DMS 273 (cell line): ENCODE measurements around the gene ZNF697.
"Not testable (repeated sequence)": the region's sequence is repeated elsewhere in the genome, so short reads cannot be mapped to it uniquely, and the experiment has no call there.

ENCODE experiments used
- DNase-seq: peaks from one replicate; lab custom pipeline; 2025; ENCODE audit not compliant: unreplicated experiment; lab: John Stamatoyannopoulos, UW

ZNF697 gene

GRCh38 chr1:119603695-119604094, 44.4 kb downstream of the ZNF697 start:
- no peak for DNase-seq

- DNase-seq, result not testable (repeated sequence)
Measured at GRCh38 chr1:119603241-119603640, 44.8 kb downstream of the ZNF697 start.

DNA sequence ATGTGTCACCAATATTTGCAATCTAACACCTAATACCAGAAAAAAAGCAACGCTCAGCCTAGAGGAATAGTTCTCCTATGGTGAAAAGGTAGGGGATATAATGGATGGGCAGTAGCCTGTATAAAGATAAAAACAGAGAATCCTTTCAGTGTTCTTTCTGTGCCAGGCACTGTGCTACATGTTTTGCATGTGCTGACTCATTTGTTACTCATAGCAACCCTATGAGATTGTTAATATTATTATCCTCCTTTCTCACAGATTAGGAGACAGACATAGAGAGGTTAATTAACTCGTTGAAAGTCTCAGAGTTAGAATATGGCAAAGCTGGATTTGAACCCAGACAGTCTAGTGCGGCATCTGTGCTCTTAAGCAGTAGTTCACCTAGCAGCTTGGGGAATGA, 45.3 kb downstream of the ZNF697 start:
- not testable (repeated sequence) for DNase-seq

DNA sequence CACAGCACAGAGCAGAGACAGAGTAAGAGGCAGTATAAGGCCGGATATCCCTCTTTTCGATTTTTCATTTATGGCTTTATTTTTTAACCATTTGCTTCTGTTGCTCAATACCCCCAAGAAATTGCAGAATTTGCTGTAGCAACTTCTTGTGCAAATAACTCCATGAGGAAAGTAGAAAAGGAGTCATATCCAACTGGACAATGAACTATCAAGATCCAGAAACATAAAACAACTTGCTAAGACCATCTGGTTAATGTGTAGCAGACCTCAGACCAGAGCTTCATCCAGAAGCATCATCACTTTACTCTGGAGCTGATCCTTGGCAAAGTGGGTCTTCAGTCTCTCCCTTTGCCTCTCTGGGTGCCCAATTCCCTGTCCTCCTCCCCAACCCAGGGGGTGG, 45.9 kb downstream of the ZNF697 start:
- DNase-seq, result no peak

DNA sequence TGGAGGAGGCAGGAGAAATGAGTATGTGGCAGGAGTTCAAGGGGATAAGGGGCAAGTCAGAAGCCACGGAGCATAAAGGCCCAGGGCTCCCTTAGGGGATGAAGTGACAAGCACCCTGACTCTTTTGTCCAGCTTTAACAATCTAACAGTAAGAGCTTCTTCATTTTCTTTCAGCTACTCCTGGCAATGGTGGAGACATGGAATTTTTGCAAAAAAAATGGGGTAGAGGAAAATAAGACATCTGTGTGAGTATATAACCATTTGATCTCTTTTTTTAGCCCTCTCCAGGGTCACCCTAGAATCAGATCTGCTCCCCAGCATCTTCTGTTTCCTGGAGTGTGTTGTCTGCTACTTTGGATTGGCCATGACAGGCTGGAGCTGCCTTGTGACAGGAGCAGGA, 47.1 kb downstream of the ZNF697 start:
- no peak for DNase-seq

GRCh38 chr1:119600561-119600960, 47.5 kb downstream of the ZNF697 start:
- no peak for DNase-seq

- DNase-seq, result no peak
Measured at GRCh38 chr1:119595606-119596005, 52.5 kb downstream of the ZNF697 start.

- no peak for DNase-seq
Measured at GRCh38 chr1:119595168-119595567, 52.9 kb downstream of the ZNF697 start.

GRCh38 chr1:119594376-119594775, 53.7 kb downstream of the ZNF697 start:
- DNase-seq, result no peak

- DNase-seq, result no peak
Measured at GRCh38 chr1:119593805-119594204, 54.3 kb downstream of the ZNF697 start.

GRCh38 chr1:119590393-119590792, 57.7 kb downstream of the ZNF697 start:
- no peak for DNase-seq

GRCh38 chr1:119588621-119589020, 59.4 kb downstream of the ZNF697 start:
- DNase-seq, result no peak

DNA sequence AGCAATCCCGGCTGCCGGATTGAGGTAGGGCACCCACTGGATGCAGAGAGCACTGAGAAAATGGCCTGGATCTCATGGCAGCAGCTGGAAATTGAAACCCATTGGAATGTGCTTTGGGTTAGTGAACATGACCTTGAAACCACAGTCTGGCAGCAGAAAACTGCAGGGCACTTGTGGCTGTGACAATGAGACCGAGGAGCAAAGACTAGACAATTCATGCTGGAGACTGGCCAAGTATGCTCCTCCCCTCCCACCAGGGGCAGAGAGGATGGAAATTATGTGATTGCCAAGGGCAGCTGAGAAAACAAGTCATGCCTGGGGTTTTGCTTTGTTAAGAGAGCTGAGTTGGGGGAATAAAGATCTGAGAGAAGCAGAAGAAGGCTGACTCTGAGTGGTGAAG, 60.7 kb downstream of the ZNF697 start:
- no peak for DNase-seq

DNA sequence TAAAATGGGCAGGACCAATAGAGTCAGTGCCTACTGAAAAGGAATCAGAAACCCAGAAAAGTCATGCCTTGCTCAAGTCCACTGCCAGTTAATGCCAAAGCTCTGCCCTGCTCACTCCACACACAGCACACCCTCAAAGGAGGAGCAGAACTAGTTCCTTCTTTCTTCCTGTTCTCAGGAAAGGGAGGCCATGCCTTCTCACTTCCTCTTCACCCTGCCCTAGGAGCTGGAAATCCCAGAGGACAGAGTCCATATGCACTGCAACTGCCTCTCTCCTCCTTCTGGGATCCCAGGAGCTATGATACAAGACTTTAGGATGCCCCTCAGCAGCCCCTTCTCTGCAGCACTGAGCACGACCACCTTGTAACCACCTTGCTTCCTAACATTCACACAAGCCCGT, 62.3 kb downstream of the ZNF697 start:
- DNase-seq, result not testable (repeated sequence)

DNA sequence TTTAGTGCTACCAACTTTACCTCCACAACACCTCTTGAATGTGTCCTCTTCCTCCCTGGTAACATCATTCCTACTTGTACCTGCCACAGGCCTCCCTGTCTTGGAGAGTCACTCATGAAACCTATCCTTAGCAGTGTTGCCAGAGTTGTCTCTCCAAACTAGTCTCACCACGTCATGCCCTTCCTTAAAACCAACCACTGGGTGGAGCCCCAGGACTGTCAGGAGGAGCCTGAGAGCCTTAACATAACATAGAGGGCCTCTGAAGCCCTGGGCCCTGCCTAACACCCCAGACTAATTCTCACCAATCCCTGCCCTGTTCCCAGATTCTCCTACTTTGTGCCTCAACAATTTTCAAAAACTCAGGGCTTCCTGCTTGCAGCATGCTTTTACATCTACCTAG, 65.3 kb downstream of the ZNF697 start:
- peak; percentile 75 for DNase-seq

GRCh38 chr1:119581076-119581475, 67.0 kb downstream of the ZNF697 start:
- DNase-seq, result not testable (repeated sequence)

- DNase-seq, result no peak
Measured at GRCh38 chr1:119573886-119574285, 74.2 kb downstream of the ZNF697 start.

DNA sequence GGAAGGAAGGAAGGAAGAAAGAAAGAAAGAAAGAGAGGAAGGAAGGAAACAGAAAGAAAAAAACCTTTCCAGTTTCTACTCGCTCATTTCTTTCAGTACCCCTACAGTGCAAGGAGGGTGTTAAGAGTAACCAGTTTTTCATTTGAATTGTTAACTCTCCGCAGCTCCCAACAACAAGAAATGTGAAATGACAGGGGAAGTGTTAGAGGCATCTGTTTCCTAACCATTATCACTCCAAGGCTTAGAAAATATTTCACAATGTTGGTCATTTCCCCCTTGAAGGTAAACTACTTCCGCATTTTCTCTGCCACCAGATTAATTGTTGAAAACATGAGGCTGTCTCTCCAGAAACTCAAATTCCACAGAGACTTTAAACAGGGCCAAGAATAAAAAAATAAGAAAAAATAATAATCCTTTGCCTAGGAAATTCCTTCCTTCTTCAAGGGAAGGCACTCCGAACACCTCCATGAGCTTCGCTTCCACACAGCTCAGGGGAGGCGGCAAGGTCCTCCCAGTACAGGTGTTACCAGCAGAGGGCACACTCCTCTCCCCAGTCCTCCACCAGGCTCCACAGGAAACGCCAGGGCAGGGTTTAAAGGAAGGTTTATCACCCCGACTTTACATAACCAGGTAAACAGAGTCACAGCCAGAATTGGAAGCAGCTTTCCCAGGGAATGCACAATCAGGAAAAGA, 78.0 kb downstream of the ZNF697 start:
- DNase-seq, result not testable (repeated sequence)
